Astrocyte (in vitro differentiated cells and primary cell): ENCODE measurements around the gene STRN4. TPM values are rescaled to one million over a fixed set of nuclear protein-coding genes. Genes with fewer than 3 reads are reported as not detected.
A peak's percentile ranks its signal among the peaks of the same experiment; 100 is the strongest.

ENCODE experiments used
- DNase-seq: peaks from one replicate; pipeline ENCODE4 v3.0.0-alpha.2; 2010; ENCODE audit warnings: low read depth
- FAIRE-seq: peaks from 2 replicates; lab custom pipeline; 2011; peaks lifted over from hg19 to GRCh38; lab: Jason Lieb, UNC
- H2AFZ ChIP-seq: 2 replicates; pipeline ENCODE4 v1.6.0; 2012; ENCODE audit warnings: low read depth, low read length, inconsistent platforms
- H3K27ac ChIP-seq: 2 replicates; pipeline ENCODE4 v1.5.1; 2011; ENCODE audit warnings: low read depth, low read length, inconsistent platforms
- H3K27me3 ChIP-seq: 2 replicates; pipeline ENCODE4 v1.6.0; 2011; ENCODE audit warnings: low read length, inconsistent platforms; ENCODE audit not compliant: insufficient read depth
- H3K36me3 ChIP-seq: 2 replicates; pipeline ENCODE4 v1.5.1; 2011; ENCODE audit warnings: low read length, inconsistent platforms; ENCODE audit not compliant: insufficient read depth
- H3K4me1 ChIP-seq: 2 replicates; pipeline ENCODE4 v1.5.1; 2011; ENCODE audit warnings: low read length, inconsistent platforms; ENCODE audit not compliant: insufficient read depth
- H3K4me2 ChIP-seq: 2 replicates; pipeline ENCODE4 v1.6.0; 2012; ENCODE audit warnings: low read length, inconsistent platforms
- H3K4me3 ChIP-seq: 2 replicates; pipeline ENCODE4 v1.5.1; 2011; ENCODE audit warnings: low read depth, mild to moderate bottlenecking, low read length, inconsistent platforms; ENCODE audit not compliant: insufficient read depth
- H3K79me2 ChIP-seq: 2 replicates; pipeline ENCODE4 v1.6.0; 2012; ENCODE audit warnings: mild to moderate bottlenecking, low read length, inconsistent platforms; ENCODE audit not compliant: insufficient read depth
- H3K9ac ChIP-seq: 2 replicates; pipeline ENCODE4 v1.6.0; 2012; ENCODE audit warnings: mild to moderate bottlenecking, low read length, inconsistent platforms
- H3K9me3 ChIP-seq: 2 replicates; pipeline ENCODE4 v1.5.1; 2012; ENCODE audit warnings: low read depth, mild to moderate bottlenecking, low read length, inconsistent platforms; ENCODE audit not compliant: insufficient read depth
- H4K20me1 ChIP-seq: 2 replicates; pipeline ENCODE4 v1.6.0; 2012; ENCODE audit warnings: low read length, inconsistent platforms; ENCODE audit not compliant: insufficient read depth
- H3K27ac Mint-ChIP-seq: one replicate; pipeline ENCODE4 v1.8.0; 2021; ENCODE audit warnings: mild to moderate bottlenecking, mixed read lengths; ENCODE audit not compliant: unreplicated experiment
- H3K27me3 Mint-ChIP-seq: one replicate; pipeline ENCODE4 v1.8.0; 2021; ENCODE audit warnings: low read depth, mixed read lengths; ENCODE audit not compliant: unreplicated experiment
- H3K36me3 Mint-ChIP-seq: one replicate; pipeline ENCODE4 v1.8.0; 2021; ENCODE audit warnings: low read depth, mixed read lengths; ENCODE audit not compliant: unreplicated experiment
- H3K4me1 Mint-ChIP-seq: one replicate; pipeline ENCODE4 v1.8.0; 2021; ENCODE audit warnings: low read depth, mixed read lengths; ENCODE audit not compliant: unreplicated experiment
- H3K4me3 Mint-ChIP-seq: one replicate; pipeline ENCODE4 v1.8.0; 2021; ENCODE audit warnings: mild to moderate bottlenecking, moderate library complexity, mixed read lengths; ENCODE audit not compliant: unreplicated experiment
- H3K9me3 Mint-ChIP-seq: one replicate; pipeline ENCODE4 v1.8.0; 2021; ENCODE audit warnings: mild to moderate bottlenecking, mixed read lengths; ENCODE audit not compliant: unreplicated experiment
- EZH2 ChIP-seq: IDR thresholded peaks from 2 replicates; pipeline ENCODE4 v1.6.1; 2012; ENCODE audit warnings: mild to moderate bottlenecking, low read length, inconsistent platforms; ENCODE audit not compliant: insufficient read depth
- total RNA-seq: library from RNA; stranded (reverse); gene quantifications from 2 replicates; pipeline ENCODE4 v1.2.1, GENCODE V29; 2021
- TF ChIP-seq, protein P1 (sequence below): IDR thresholded peaks from 2 replicates; pipeline ENCODE4 v1.5.1; 2011; ENCODE audit warnings: low read depth, mild to moderate bottlenecking, inconsistent platforms, low read length, moderate library complexity; ENCODE audit not compliant: insufficient read depth

Gene STRN4
- total RNA-seq, 1 donor from 2014 or later, result 80.8 TPM

DNA sequence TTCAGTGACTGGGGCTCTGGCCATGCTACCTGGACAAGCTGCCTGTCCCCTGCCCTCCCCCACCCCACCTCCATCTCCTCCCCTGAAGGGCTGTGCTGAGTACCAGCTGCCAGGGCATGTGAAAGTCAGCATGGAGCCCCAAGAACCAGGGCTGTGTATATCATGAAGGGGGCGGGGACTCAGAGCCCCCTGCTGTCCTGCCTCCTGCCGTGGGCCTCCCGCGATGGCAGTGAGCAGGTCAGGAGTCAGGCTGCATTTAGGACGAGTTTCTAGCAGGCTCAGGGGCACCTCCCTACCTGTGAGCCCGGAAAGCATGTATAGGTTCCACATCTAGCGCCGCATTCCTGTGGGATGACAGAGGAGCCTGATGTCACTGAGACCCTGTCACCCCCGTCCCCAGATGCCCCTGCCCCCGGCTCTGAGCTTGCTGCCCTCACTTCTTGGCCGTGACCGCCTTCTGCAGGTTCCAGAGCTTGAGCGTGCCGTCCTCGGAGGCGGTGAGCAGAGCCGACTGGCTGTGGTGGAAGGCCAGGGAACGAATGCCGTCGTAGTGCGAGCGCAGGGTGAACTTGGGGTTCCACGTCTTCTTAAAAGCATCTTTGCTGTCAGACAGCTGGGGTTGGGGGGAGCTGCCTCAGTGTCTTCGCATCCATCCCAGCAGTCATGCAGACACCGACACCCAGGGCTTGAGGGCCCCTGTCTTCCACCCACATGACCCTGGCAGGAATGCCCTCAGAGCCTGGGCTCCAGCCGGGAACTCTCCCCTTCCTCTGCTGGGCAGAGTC is 21.0 kb downstream of the STRN4 start:
- Histone ChIP-seq H3K79me2 (peaks cover 47% of the 10 kb centered on the region), H3K27me3 (no peaks in the 10 kb centered on the region), H3K9ac (no peak overlapping the region), H3K4me2 (no peak overlapping the region), H3K4me1 (peaks cover 14% of the 10 kb centered on the region), H3K27ac (no peak overlapping the region), H3K9me3 (no peaks in the 10 kb centered on the region), H3K4me3 (no peak overlapping the region), H4K20me1 (peaks cover 71% of the 10 kb centered on the region), H2AFZ (no peak overlapping the region), H3K36me3 (peaks cover 26% of the 10 kb centered on the region)
- Mint-ChIP-seq H3K27me3 (no peaks in the 10 kb centered on the region), H3K36me3 (peaks cover 15% of the 10 kb centered on the region), H3K27ac (no peak overlapping the region), H3K4me1 (peaks cover 26% of the 10 kb centered on the region), H3K4me3 (no peak overlapping the region), H3K9me3 (no peaks in the 10 kb centered on the region)
- no peak for DNase-seq
- no peak for TF ChIP-seq EZH2
- TF ChIP-seq, protein P1, sequence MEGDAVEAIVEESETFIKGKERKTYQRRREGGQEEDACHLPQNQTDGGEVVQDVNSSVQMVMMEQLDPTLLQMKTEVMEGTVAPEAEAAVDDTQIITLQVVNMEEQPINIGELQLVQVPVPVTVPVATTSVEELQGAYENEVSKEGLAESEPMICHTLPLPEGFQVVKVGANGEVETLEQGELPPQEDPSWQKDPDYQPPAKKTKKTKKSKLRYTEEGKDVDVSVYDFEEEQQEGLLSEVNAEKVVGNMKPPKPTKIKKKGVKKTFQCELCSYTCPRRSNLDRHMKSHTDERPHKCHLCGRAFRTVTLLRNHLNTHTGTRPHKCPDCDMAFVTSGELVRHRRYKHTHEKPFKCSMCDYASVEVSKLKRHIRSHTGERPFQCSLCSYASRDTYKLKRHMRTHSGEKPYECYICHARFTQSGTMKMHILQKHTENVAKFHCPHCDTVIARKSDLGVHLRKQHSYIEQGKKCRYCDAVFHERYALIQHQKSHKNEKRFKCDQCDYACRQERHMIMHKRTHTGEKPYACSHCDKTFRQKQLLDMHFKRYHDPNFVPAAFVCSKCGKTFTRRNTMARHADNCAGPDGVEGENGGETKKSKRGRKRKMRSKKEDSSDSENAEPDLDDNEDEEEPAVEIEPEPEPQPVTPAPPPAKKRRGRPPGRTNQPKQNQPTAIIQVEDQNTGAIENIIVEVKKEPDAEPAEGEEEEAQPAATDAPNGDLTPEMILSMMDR, result no peak
- FAIRE-seq, result no peak

DNA sequence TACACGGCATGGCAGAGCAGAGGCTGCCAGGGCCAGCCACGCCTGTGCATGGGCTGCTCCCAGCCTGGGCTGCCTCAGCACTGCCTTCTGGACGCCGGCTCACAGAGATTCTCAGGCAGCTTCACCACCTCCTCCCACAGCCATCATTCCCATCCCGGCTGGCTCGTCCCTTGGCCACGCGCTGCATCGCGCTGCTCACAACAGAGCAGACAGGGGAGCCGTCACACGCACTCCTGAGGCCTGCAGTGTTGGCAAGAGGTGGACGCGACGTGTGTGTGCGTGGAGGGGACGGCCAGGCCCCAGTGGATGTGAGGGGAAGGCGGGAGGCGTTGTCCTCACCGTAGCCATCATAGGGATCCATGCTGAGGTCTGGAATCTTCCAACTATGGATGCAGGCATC is 21.8 kb downstream of the STRN4 start:
- H3K4me3 Mint-ChIP-seq, result no peak overlapping the region
- Histone ChIP-seq H3K36me3 (peaks cover 21% of the 10 kb centered on the region), H2AFZ (no peak overlapping the region), H3K9me3 (no peaks in the 10 kb centered on the region), H3K79me2 (peaks cover 39% of the 10 kb centered on the region), H3K4me3 (no peak overlapping the region), H3K4me1 (peaks cover 12% of the 10 kb centered on the region), H4K20me1 (peaks cover 63% of the 10 kb centered on the region), H3K9ac (no peak overlapping the region), H3K4me2 (no peak overlapping the region), H3K27ac (no peak overlapping the region), H3K27me3 (no peaks in the 10 kb centered on the region)
- FAIRE-seq (no peak), DNase-seq (no peak)
- H3K27ac Mint-ChIP-seq, result no peak overlapping the region
- H3K9me3 Mint-ChIP-seq, result no peaks in the 10 kb centered on the region
- peaks cover 21% of the 10 kb centered on the region for H3K4me1 Mint-ChIP-seq
- H3K36me3 Mint-ChIP-seq, result peaks cover 15% of the 10 kb centered on the region
- no peak for TF ChIP-seq EZH2
- TF ChIP-seq, protein P1, result no peak
- no peaks in the 10 kb centered on the region for H3K27me3 Mint-ChIP-seq

DNA sequence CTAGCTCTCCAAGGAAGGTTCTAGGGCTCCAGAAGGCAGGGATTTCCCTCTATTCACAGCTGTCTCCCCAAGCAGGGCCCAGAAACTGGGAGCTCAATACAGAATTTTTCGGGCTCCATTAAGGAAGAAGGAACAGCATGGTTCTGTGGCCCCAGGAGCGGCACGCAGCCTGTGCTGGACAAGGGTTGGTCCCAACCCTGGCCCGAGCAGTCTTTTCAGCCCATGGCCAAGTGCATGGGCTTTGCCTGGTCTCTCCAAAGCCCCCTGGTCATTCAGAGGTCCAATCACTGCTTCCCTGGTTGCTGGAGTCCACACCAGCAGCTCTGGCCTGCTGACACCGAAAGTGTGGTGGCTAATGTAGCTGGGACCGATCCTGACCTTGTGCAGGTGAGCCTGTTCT is 22.8 kb downstream of the STRN4 start:
- Mint-ChIP-seq H3K36me3 (peaks cover 14% of the 10 kb centered on the region), H3K27ac (peak overlapping the region; percentile 18), H3K4me1 (peaks cover 14% of the 10 kb centered on the region), H3K27me3 (no peaks in the 10 kb centered on the region), H3K4me3 (no peak overlapping the region), H3K9me3 (no peaks in the 10 kb centered on the region)
- no peaks in the 10 kb centered on the region for H3K9me3 ChIP-seq
- DNase-seq (no peak), FAIRE-seq (no peak)
- H3K9ac ChIP-seq, result no peak overlapping the region
- no peak overlapping the region for H3K27ac ChIP-seq
- no peak overlapping the region for H3K4me2 ChIP-seq
- H3K79me2 ChIP-seq, result peaks cover 30% of the 10 kb centered on the region
- H4K20me1 ChIP-seq, result peaks cover 56% of the 10 kb centered on the region
- peaks cover 18% of the 10 kb centered on the region for H3K36me3 ChIP-seq
- peaks cover 8% of the 10 kb centered on the region for H3K4me1 ChIP-seq
- no peaks in the 10 kb centered on the region for H3K27me3 ChIP-seq
- H2AFZ ChIP-seq, result no peak overlapping the region
- H3K4me3 ChIP-seq, result no peak overlapping the region
- TF ChIP-seq, protein P1, result no peak
- no peak for TF ChIP-seq EZH2
